Measurements from ENCODE around the gene UBE2D2. TPM values are rescaled to one million over a fixed set of nuclear protein-coding genes. Genes with fewer than 3 reads are reported as not detected.

Gene UBE2D2
- total and polyA plus RNA-seq, 10 of the 15 experiments (the other 5 are each of a cell fraction or from before 2014, with no cell fraction given) = 58.6 to 245 (median 128) TPM

GRCh38 chr5:139663207-139664085, 102.3 kb downstream of the UBE2D2 start:
- H3K4me2 ChIP-seq (ENCODE audit: control insufficient read depth, insufficient read depth) = peak overlapping the region; percentile 64
- no peak overlapping the region for H3K4me3 ChIP-seq
- peaks cover 99% of the 10 kb centered on the region for H3K79me2 ChIP-seq (ENCODE audit: control insufficient read depth, insufficient read depth, low read length)
- WGBS (ENCODE audit: insufficient coverage, insufficient replicate concordance, low lambda C conversion rate, missing lambda C conversion rate) = 75% methylated on average over 14 of the region's 14 CpGs
- peak overlapping the region; percentile 80 for H3K27ac ChIP-seq (ENCODE audit: control insufficient read depth, insufficient read depth)
- intact Hi-C loops (cut with micrococcal nuclease; ENCODE audit: unreplicated experiment) (loop anchor here (5.0 kb wide), 1 partner anchor 206 kb away; no protein-coding TSS in a partner anchor), in situ Hi-C loops (cut with MboI) (no loop called here)
- no peak overlapping the region for H2AFZ ChIP-seq (ENCODE audit: control insufficient read depth, low read depth, low read length)
- TF ChIP-seq PBX3 (IDR thresholded peaks at IDR 0.05; ENCODE audit: insufficient replicate concordance, low read depth, low read length) = no peak
- TF ChIP-seq SREBF1 (IDR thresholded peaks at IDR 0.05; ENCODE audit: low read length) = no peak
- TF ChIP-seq ZNF384 (IDR thresholded peaks at IDR 0.05; ENCODE audit: borderline replicate concordance, low read depth, low read length) = no peak
- TF ChIP-seq, protein P1, sequence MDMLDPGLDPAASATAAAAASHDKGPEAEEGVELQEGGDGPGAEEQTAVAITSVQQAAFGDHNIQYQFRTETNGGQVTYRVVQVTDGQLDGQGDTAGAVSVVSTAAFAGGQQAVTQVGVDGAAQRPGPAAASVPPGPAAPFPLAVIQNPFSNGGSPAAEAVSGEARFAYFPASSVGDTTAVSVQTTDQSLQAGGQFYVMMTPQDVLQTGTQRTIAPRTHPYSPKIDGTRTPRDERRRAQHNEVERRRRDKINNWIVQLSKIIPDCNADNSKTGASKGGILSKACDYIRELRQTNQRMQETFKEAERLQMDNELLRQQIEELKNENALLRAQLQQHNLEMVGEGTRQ (IDR thresholded peaks at IDR 0.05; ENCODE audit: borderline replicate concordance, low read depth, low read length) = no peak
- no peak for TF ChIP-seq ATF7 (IDR thresholded peaks at IDR 0.05; ENCODE audit: low read depth)
- TF ChIP-seq NFIC (IDR thresholded peaks at IDR 0.05; ENCODE audit: low read depth, low read length) = no peak
- TF ChIP-seq SIN3A (IDR thresholded peaks at IDR 0.05; ENCODE audit: low read depth, low read length) = no peak
- H4K20me1 ChIP-seq (ENCODE audit: control insufficient read depth, insufficient read depth) = peaks cover 4% of the 10 kb centered on the region; the same call in 1 of the 2 replicates
- no peaks in the 10 kb centered on the region for H3K9me3 ChIP-seq (replicated peaks; ENCODE audit: control insufficient read depth, insufficient read depth, low read length)
- FAIRE-seq = no peak
- SMC1A ChIA-PET (ENCODE audit: uncharacterized antibody, unreplicated experiment) = interaction anchor here (1.2 to 13.6 kb wide), 4 partner anchors 12 to 93 kb away, joined by 3 to 151 read pairs (median 8); partner anchors contain the start of gene CXXC5
- ATAC-seq = no peak
- RAD21 ChIA-PET (ENCODE audit: unreplicated experiment) = interaction anchor here (0.7 to 14.6 kb wide), 5 partner anchors 11 to 85 kb away, joined by 3 to 186 read pairs (median 5); no protein-coding TSS in a partner anchor
- TSS peak; percentile 21 for BruUV-seq (replicated peaks)
- CTCF ChIA-PET = interaction anchor here (0.6 to 13.8 kb wide), 4 partner anchors 9 to 28 kb away, joined by 3 to 186 read pairs (median 14); no protein-coding TSS in a partner anchor
- H3K36me3 ChIP-seq (ENCODE audit: control insufficient read depth in 2 of 2, insufficient read depth in 2 of 2, low read length in 1 of 2) = peaks cover 3 to 20% of the 10 kb centered on the region in 2 experiments; a peak in 2 of 4 replicates
- DNase-seq (ENCODE audit: low read depth, low spot score) = no peak
- no peak overlapping the region for H3K9ac ChIP-seq (ENCODE audit: control insufficient read depth, insufficient read depth, low read length)
- H3K27me3 ChIP-seq (replicated peaks in 1 of 2; ENCODE audit: control insufficient read depth in 2 of 2, insufficient read depth in 2 of 2, low read length in 1 of 2) = no peaks in the 10 kb centered on the region
- H3K4me1 ChIP-seq (ENCODE audit: control insufficient read depth, insufficient read depth, low read length) = peaks cover 91% of the 10 kb centered on the region
- POLR2A ChIA-PET = interaction anchor here (0.6 to 16.9 kb wide), 8 partner anchors 9 to 83 kb away, joined by 3 to 163 read pairs (median 7); partner anchors contain the start of gene CXXC5
